GM18873 (cell line): ENCODE results near the gene KRT77.

Source experiments
- ATAC-seq: cut with Tn5 transposase; IDR thresholded peaks from one replicate; pipeline ENCODE4 v1.9.1; 2021; ENCODE audit warnings: mild to moderate bottlenecking, moderate library complexity, moderate number of reproducible peaks; ENCODE audit not compliant: unreplicated experiment, low FRiP score

The KRT77 gene

DNA sequence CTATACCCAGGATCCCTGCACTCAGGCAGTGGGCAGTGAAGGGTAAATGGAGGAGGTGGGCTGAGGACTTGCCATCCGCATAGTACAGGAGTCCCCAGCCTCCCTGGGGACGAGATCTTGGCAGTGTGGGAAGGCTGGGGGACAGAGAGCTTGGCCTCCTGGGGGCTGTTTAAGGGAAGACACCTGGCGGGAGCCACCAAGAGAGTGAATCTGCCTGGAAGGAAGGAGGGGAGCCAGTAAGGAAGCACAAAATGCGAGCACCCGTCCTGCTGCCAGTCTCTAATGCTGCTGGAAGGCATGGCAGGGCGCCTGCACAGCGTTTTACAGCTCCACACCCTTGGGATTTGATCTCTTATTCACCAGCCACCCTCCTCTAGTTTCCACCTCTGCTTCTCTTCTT lies 43.9 kb downstream of the KRT77 start:
- no peak for ATAC-seq

DNA sequence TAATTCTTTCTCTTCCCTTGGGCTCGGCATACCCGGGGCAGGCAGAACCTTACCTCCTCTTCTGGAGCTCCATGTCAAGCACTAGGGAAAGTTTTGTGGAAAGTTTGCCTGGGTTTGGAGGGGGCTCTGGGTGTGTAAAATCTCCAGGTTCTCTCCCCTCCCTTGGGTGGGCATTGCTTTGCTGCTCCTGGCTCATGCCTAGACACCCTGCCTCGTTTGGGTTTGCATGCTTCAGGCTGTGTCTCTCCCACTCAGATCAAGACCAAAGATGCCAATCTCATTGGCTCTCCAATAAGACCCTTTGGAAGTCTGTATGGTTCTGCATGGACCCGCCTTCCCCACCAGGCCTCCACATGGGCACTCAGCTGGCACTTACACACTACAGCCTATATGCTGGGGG lies 45.1 kb downstream of the KRT77 start:
- ATAC-seq, result no peak

DNA sequence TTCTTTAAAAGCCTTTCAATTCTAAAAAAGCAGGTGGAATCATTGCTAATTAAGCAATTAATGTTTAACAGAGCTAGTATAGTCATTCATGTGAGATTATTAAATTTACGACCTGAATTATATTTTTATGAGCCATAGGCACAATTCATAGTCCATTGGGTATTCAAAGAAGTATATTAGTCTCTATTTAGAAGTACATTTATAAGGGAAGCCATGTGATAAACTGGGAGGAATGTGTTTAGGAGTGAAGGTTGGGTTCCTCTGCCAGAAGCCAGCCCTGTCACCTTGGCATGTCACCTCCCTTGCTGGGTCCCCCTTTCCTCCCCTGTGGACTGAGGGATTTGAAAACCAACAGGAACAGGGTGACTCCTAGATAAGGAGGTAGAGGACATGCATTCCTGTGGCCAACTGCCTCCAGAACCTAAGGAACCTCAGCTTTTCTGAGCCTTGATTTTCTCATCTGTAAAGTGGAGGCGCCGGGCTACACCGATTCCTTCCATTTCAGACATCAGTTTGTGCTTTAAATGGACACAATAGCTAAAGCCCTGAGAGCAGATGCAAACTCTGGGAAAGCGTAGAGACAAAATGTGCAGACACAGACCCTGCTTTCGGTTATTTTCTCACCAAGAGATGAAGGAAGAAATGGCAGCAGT lies 45.9 kb downstream of the KRT77 start:
- ATAC-seq, result no peak

DNA sequence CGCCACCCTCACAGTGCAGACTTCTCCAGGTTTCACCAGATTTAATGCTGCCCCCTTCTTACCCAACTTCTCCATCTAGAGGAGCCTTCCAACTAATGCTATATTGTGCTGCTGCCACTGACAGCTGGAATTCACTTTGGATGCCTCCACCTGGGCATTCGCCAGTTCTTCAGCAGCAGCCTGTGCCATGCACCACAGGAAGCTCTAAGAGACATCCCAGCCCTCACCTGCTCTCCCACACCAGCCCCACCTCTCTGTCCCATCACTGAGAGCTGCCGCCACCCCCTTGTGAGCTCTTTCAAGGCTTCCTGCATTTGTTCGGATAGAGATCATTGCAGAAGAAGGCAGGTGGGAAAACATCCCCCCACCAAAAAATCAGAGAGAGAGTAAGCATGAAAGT lies 46.7 kb downstream of the KRT77 start:
- ATAC-seq, result no peak

DNA sequence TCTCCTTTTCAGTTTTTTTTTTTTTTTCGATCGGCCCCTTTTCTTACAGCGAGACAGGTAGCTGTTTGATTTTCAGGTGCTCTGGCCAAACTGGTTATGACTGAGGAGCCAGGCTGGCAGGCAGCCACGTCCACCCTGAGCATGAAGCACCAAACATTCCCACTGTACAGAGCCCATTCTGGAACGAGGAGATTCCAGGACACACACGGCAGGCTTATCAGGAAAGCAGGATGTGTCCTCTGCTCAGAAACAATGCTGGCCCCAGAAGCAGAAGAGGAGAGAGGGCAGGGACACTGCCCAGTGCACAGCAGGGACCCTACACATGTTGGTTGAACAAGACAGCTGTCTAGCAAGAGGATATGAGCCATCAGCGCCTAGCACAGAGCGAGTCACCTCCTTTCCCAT lies 47.6 kb downstream of the KRT77 start:
- no peak for ATAC-seq

GRCh38 chr12:52655251-52655650 lies 48.1 kb downstream of the KRT77 start:
- ATAC-seq, result no peak

DNA sequence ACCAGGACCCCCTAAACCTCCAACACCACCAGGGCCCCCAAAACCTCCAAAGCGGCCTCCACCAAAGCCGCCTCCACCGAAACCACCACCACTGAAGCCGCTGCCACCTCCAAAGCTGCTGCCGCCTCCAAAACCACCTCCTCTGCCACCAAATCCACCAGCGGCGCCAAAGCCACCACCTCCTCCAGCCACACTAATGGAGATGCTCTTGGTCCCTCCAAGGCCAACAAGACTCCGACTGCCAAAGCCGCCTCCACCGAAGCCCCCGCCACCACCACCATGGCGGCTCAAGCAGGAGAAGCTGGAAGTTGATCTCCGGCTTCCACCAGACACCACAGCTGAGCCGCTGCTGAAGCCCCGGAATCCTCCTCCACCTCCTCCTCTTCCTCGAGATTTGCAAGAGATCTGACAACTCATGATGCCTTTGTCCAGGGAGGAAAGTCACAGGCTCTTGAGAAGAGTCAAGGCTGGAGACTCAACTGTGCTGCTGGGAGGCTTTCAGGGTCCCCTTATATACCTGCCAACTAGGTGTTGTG lies 51.5 kb downstream of the KRT77 start, which contains the start of gene KRT2:
Gene KRT2, minus strand, starts transcription at position 486 of the 536 bp plus-strand sequence. Its CDS starts 69 bp downstream, at position 417.
- ATAC-seq, result no peak

- ATAC-seq, result no peak
Measured at GRCh38 chr12:52650520-52651081, 52.7 kb downstream of the KRT77 start.

DNA sequence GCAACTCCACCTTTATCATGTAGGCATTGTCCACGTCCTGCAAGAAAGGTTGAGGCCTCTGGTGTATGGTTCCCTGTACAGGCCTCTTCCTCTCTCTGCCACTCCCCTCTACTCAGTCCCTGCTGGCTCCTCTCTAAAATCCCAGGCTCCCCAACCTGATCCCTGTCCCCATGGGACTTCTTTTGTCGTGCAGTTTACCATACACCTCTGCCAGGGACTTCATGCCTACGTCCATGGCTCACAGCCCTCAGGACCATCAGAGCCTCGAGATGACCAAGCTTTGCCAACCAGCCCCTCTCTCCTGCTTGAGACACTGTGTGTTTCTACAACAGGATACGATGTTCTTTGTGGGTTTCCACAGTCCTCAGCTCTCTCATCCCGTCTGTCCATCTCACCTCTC lies 54.3 kb downstream of the KRT77 start:
- ATAC-seq, result no peak

GRCh38 chr12:52648012-52648550 lies 55.2 kb downstream of the KRT77 start:
- ATAC-seq, result no peak

DNA sequence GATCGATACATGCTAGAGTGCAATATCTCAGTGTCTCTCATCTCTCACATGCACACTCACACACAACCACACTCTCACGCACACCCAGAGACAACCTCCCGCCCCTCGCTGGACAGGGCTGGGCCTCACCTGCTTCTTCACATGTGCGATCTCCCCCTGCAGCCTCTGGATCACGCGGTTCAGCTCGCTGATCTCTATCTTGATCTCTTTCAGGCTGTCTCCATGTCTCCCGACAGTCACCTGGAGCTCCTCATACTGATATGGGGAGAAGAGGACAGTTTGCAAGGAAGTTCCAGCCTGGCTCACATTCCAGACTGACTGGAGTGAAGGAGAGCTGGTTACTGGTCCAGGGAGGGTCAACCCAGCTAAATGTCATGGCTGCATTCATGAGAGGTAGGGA lies 55.7 kb downstream of the KRT77 start:
- ATAC-seq, result no peak

DNA sequence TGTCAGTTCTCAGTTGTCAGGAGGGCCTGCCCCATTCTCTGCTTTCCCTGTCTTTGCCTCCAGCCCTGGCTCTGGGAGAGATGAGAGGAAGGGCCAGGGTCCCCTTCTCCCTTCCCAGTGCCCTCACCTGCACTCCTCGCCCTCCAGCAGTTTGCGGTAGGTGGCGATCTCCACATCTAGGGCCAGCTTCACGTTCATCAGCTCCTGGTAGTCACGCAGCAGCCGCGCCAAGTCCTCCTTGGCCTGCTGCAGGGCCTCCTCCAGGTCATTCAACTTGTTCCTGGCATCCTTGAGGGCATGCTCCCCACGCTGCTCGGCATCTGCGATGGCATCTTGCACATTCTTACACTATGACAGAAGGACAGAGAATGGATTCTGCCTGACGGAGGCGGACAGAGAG lies 56.7 kb downstream of the KRT77 start:
- ATAC-seq, result no peak

DNA sequence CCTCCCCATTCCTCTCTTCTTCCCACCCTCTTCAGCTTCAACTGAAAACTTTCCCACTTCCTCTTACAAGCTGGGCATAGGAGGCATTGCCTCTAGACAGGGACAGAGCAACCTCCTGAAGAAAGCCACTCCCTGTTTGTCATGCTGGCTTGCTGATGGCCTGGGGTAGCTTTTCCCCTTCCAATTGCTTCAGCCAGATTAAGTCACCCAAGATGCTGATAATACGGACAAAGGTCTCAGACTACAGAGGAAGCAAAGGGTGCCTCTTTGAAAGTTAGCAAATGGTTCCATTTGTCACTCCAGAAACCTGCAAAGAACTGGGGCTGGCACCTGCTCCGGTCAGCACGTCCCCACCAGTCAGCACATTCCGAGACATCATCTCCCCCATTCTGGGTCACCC lies 57.3 kb downstream of the KRT77 start:
- ATAC-seq, result no peak

DNA sequence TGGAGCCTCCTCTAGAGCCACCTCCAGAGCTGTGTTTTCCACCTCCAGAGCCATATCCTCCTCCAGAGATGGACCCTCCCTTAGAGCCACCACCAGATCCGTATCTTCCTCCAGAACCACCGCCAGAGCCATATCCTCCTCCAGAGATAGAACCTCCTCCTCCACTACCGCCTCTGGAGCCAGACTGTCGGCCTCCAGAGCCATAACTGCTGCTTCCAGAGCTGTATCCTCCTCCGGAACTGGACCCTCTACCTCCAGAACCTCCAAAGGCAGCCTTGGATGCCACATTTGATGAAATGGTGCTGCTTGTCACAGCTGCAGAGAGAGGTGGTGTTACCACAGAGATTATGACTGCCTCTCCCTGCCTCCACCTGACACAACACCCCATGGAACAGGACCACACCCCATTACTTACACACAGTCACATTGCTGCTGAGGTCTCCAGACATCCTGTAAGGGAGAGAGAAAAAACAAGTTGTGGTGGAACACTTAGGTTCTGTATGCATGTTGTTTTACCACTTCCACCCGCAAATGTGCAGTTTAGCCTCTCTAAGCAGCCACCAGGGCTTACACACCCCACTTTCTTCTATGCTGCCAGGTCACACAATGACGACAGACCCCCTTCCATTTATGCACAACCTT lies 58.1 kb downstream of the KRT77 start:
- no peak for ATAC-seq

DNA sequence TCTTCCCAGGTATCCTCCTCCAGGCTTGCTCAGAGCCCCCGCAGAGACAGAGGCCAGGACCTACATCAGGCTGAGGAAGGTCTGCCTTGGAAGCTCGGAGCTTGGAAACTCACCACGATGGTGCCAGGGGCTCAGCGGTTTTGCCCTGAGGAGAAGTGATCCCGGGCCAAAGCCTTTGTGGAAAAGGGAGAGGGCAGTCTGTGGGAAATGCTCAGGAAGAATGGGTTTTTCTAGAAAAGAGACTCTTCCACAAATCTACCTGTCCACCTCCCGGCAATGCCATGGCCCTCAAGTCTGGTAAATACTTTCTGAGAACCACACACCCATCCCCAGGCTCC lies 59.3 kb downstream of the KRT77 start:
- ATAC-seq, result no peak

DNA sequence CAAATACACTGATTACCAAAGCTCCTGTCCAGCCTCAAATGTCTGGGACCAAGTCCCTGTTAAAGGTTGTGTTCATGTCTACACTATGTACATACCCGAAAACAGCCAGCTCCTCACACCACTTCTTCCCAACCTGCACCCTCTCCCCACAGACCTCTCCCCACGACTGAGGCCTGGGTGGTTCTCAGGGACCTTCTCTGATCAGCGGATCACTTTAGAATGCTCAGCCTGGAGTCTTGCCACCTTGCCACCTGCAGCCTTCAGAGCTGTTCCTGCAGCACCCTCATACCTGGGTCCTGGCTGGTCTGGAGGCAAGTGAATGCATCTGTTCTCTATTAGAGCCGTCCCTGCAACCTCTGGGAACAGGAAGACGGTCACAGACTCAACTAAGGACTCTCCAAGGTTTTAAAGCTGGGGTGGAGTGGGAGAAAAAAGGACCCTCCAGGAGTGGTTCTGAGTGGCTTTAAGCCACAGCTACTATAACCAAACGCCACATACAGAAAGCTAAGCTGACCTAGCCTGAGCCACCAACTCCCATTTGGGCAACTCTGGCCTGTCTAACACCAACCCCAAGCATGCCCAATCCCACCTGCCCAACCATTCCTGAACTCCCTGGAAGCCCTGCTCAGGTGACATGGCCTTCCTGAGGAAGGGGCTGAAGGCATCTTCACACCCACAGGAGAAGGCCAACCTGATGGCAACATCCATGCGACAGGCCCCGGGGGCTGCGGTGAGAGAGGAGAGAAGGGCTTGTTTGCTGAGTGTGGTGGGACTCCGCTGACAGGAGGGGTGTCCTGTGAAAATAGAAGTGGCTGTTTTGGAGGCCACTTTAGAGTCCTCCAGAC lies 59.9 kb downstream of the KRT77 start:
- no peak for ATAC-seq

DNA sequence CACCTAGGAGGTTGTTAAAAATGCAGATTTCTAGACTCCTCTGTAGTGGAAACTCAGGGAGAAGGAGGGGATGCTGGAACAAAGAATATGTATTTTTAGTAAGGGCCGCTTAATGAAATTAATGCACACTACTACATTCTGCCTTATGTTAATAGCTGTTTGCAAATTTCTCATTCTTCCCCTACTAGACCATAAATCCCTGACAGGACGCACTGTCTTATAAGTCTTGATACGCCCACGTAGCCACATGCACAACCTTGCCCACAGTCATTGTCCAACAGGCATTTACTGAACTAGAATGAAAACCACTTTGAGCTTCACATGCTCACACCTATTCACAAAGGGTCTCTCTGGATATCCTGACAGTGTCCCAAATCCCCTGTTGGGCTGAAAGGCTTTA lies 61.9 kb downstream of the KRT77 start:
- no peak for ATAC-seq
